GM12878 (cell line): ENCODE measurements around the gene LY9. TPM values are rescaled to one million over a fixed set of nuclear protein-coding genes. Genes with fewer than 3 reads are reported as not detected.

Experiments used
- ATAC-seq: fragments of 200-7000 bp; cut with Tn5 transposase; 3 replicates; pipeline ENCODE4 v1.9.1; 2020; ENCODE audit warnings: mild to moderate bottlenecking, moderate library complexity
- BruUV-seq: library from RNA; stranded (reverse); fragments of 400-500 nt; replicated peaks from 2 replicates; lab custom pipeline; 2021; lab: Mats Ljungman, UMichigan
- CTCF ChIA-PET: fragments of 300-600 bp; sonication (Branson Sonifier 250); formaldehyde crosslinking; extraction: SDS; loops from one replicate; lab custom pipeline; 2021; ENCODE audit warnings: inconsistent platforms; lab: Yijun Ruan, JAX
- POLR2A ChIA-PET: fragments of 350-600 bp; formaldehyde crosslinking; extraction: SDS; loops from one replicate; lab custom pipeline; 2021; ENCODE audit warnings: inconsistent platforms; lab: Charles Lee
- RAD21 ChIA-PET: fragments of 300-600 bp; sonication (Branson Sonifier 250); formaldehyde crosslinking; loops from one replicate; lab custom pipeline; 2023; ENCODE audit warnings: antibody characterized with exemption; ENCODE audit not compliant: unreplicated experiment; lab: Charles Lee
- SMC1A ChIA-PET: fragments of 300-600 bp; sonication (Branson Sonifier 250); formaldehyde crosslinking; loops from one replicate; lab custom pipeline; 2023; ENCODE audit not compliant: unreplicated experiment, uncharacterized antibody; lab: Charles Lee
- DNase-seq: peaks from one replicate; pipeline ENCODE4 v3.0.0-alpha.2; 2011; ENCODE audit warnings: low read depth, low spot score
- FAIRE-seq: peaks from 3 replicates; lab custom pipeline; 2011; peaks lifted over from hg19 to GRCh38; lab: Jason Lieb, UNC
- H2AFZ ChIP-seq: 2 replicates; pipeline ENCODE4 v1.6.0; 2011; ENCODE audit warnings: low read depth, low read length, control low read depth; ENCODE audit not compliant: control insufficient read depth
- H3K27ac ChIP-seq: 2 replicates; pipeline ENCODE4 v1.5.1; 2011; ENCODE audit warnings: control low read depth; ENCODE audit not compliant: control insufficient read depth, insufficient read depth
- H3K27me3 ChIP-seq, 2 experiments: replicated peaks in 1 of 2; 2 replicates each; pipeline versions ENCODE4 v1.6.0 to v1.6.1; 2011; ENCODE audit warnings: low read length in 1 of 2; ENCODE audit not compliant: control insufficient read depth in 2 of 2, insufficient read depth in 2 of 2
- H3K36me3 ChIP-seq, 2 experiments: 2 replicates each; pipeline ENCODE4 v1.5.1; 2011; ENCODE audit warnings: low read length in 1 of 2; ENCODE audit not compliant: control insufficient read depth in 2 of 2, insufficient read depth in 2 of 2
- H3K4me1 ChIP-seq: 2 replicates; pipeline ENCODE4 v1.6.1; 2011; ENCODE audit warnings: mild to moderate bottlenecking, low read length, moderate library complexity, mixed read lengths; ENCODE audit not compliant: control insufficient read depth, insufficient read depth
- H3K4me2 ChIP-seq: 2 replicates; pipeline ENCODE4 v1.6.0; 2011; ENCODE audit warnings: control low read depth; ENCODE audit not compliant: control insufficient read depth, insufficient read depth
- H3K4me3 ChIP-seq: fragments of 200-600 bp; sonication (generic); 2 replicates; pipeline ENCODE4 v1.5.1; 2016
- H3K79me2 ChIP-seq: 2 replicates; pipeline ENCODE4 v1.6.0; 2011; ENCODE audit warnings: low read length; ENCODE audit not compliant: control insufficient read depth, insufficient read depth
- H3K9ac ChIP-seq: 2 replicates; pipeline ENCODE4 v1.8.0; 2011; ENCODE audit warnings: low read length, control low read depth, mixed read lengths; ENCODE audit not compliant: control insufficient read depth, insufficient read depth
- H3K9me3 ChIP-seq: replicated peaks from 3 replicates; pipeline ENCODE4 v1.5.1; 2011; ENCODE audit warnings: mild to moderate bottlenecking, low read length; ENCODE audit not compliant: control insufficient read depth, insufficient read depth
- H4K20me1 ChIP-seq: 2 replicates; pipeline ENCODE4 v1.6.0; 2011; ENCODE audit not compliant: control insufficient read depth, insufficient read depth
- CHD2 ChIP-seq: IDR thresholded peaks from 2 replicates; pipeline ENCODE4 v1.6.1; 2011; ENCODE audit warnings: low read depth, low read length, improper control_type of control experiment, borderline replicate concordance
- CREM ChIP-seq: IDR thresholded peaks from 2 replicates; pipeline ENCODE4 v1.6.1; 2014; ENCODE audit warnings: antibody characterized with exemption, low read depth
- GABPA ChIP-seq: IDR thresholded peaks from 2 replicates; pipeline ENCODE4 v1.6.1; 2014; ENCODE audit warnings: antibody characterized with exemption, low read depth, mild to moderate bottlenecking, inconsistent platforms
- KLF5 ChIP-seq: fragments of 450-650 bp; IDR thresholded peaks from 2 replicates; pipeline ENCODE4 v1.6.1; 2014; ENCODE audit warnings: mild to moderate bottlenecking; ENCODE audit not compliant: partially characterized antibody
- MEF2A ChIP-seq: IDR thresholded peaks from 2 replicates; pipeline ENCODE4 v1.6.1; 2011; ENCODE audit warnings: low read depth, mild to moderate bottlenecking, low read length, moderate library complexity; ENCODE audit not compliant: insufficient read depth
- NFXL1 ChIP-seq: fragments of 450-650 bp; IDR thresholded peaks from 2 replicates; pipeline ENCODE4 v1.6.1; 2017; ENCODE audit warnings: antibody characterized with exemption, mild to moderate bottlenecking, borderline replicate concordance
- POLR2AphosphoS5 ChIP-seq: IDR thresholded peaks from 2 replicates; pipeline ENCODE4 v1.6.1; 2011; ENCODE audit warnings: mild to moderate bottlenecking, low read length, inconsistent platforms
- POU2F2 ChIP-seq: IDR thresholded peaks from 3 replicates; pipeline ENCODE4 v1.6.1; 2011; ENCODE audit warnings: low read depth, mild to moderate bottlenecking, low read length, borderline replicate concordance
- RCOR1 ChIP-seq: conservative IDR thresholded peaks from 2 replicates; pipeline ENCODE4 v1.6.1; 2012; ENCODE audit warnings: low read depth, low read length, improper control_type of control experiment
- SMAD1 ChIP-seq: fragments of 450-650 bp; IDR thresholded peaks from 2 replicates; pipeline ENCODE4 v1.6.1; 2018; ENCODE audit warnings: mild to moderate bottlenecking, low read depth; ENCODE audit not compliant: partially characterized antibody
- SREBF1 ChIP-seq: IDR thresholded peaks from 2 replicates; pipeline ENCODE4 v1.6.1; 2012; ENCODE audit warnings: mild to moderate bottlenecking, low read length
- ZNF622 ChIP-seq: fragments of 450-650 bp; IDR thresholded peaks from 2 replicates; pipeline ENCODE4 v1.6.1; 2017; ENCODE audit warnings: mild to moderate bottlenecking, inconsistent platforms
- WGBS: methylation state at CpG from one replicate; pipeline ENCODE4 v1.1.6; 2016; ENCODE audit warnings: low lambda C conversion rate; ENCODE audit not compliant: insufficient replicate concordance, insufficient coverage; ENCODE audit errors: missing lambda C conversion rate; 5-methylcytosine and 5-hydroxymethylcytosine counted together
- in situ Hi-C: fragments of 300-500 bp; cut with MboI; formaldehyde crosslinking; loops from 9 replicates; pipeline ENCODE4 v1.14.3; 2018; ENCODE audit warnings: mixed read lengths
- intact Hi-C: fragments of 100-400 bp; cut with micrococcal nuclease; formaldehyde crosslinking; loops from one replicate; pipeline ENCODE4 v1.14.2; 2022; ENCODE audit not compliant: unreplicated experiment
- polyA plus RNA-seq, 11 experiments: library from polyadenylated mRNA; depleted of rRNA in 4 of 11; unstranded in 6 of 11; stranded (reverse) in 5 of 11; fragments of >200 nt; fragmentation: Nextera tagmentation in 4 of 11; fragmentation: Illumina TruSeq in 1 of 11; extraction: Ambion mirVana in 4 of 11; extraction: Trizol in 1 of 11; gene quantifications; 1 replicate in 1 of 11; 2 replicates in 10 of 11; pipeline versions ENCODE4 v1.2.1 to v1.2.3, GENCODE V29; 2011 to 2016; ENCODE audit warnings: inconsistent platforms in 2 of 11, missing spikeins in 2 of 11, low read depth in 1 of 11
- total RNA-seq, 4 experiments: library from RNA; depleted of rRNA in 3 of 4; stranded (reverse); fragments of >200 nt in 3 of 4; fragmentation: Illumina TruSeq in 1 of 4; extraction: Trizol in 1 of 4; gene quantifications; 2 replicates each; pipeline versions ENCODE4 v1.2.1 to v1.2.3, GENCODE V29; 2013 to 2021
- TF ChIP-seq, protein P1 (sequence below): IDR thresholded peaks from 2 replicates; pipeline ENCODE4 v1.6.1; 2011; ENCODE audit warnings: low read depth, mild to moderate bottlenecking, low read length, moderate library complexity, borderline replicate concordance; ENCODE audit errors: extremely low read depth
- TF ChIP-seq, protein P2 (sequence below): IDR thresholded peaks from 2 replicates; pipeline ENCODE4 v1.6.1; 2012; ENCODE audit warnings: low read depth, low read length, improper control_type of control experiment
- TF ChIP-seq, protein P3 (sequence below): fragments of 450-650 bp; IDR thresholded peaks from 2 replicates; pipeline ENCODE4 v1.6.1; 2016; ENCODE audit warnings: mild to moderate bottlenecking
- TF ChIP-seq, protein P4 (sequence below): fragments of 450-650 bp; IDR thresholded peaks from 2 replicates; pipeline ENCODE4 v1.6.1; 2017; ENCODE audit warnings: mild to moderate bottlenecking

LY9 gene
- total and polyA plus RNA-seq, 10 of the 15 experiments (the other 5 are each of a cell fraction or from before 2014, with no cell fraction given): 2.7 to 12.5 (median 9.0) TPM

DNA sequence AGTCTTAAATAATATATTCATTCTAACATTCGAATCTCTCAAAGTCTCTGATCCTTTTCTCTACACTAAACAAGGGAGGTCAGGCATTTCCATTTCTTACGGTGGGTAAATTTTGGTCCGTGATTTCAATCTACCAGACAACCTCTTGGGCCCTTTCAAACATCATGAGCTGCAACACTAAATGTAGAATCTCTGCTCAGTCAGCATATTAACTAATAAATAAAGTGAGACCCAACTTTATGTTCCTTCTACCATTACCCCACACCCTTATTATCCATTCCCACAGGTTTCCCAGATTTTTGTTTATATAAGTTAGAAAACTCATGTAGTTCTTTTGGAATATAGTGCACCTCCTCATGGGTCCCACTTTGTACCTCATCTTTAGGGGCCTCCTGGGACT is 32.0 kb upstream of the LY9 start (continued):
- TF ChIP-seq GABPA (no peak), MEF2A (no peak)

DNA sequence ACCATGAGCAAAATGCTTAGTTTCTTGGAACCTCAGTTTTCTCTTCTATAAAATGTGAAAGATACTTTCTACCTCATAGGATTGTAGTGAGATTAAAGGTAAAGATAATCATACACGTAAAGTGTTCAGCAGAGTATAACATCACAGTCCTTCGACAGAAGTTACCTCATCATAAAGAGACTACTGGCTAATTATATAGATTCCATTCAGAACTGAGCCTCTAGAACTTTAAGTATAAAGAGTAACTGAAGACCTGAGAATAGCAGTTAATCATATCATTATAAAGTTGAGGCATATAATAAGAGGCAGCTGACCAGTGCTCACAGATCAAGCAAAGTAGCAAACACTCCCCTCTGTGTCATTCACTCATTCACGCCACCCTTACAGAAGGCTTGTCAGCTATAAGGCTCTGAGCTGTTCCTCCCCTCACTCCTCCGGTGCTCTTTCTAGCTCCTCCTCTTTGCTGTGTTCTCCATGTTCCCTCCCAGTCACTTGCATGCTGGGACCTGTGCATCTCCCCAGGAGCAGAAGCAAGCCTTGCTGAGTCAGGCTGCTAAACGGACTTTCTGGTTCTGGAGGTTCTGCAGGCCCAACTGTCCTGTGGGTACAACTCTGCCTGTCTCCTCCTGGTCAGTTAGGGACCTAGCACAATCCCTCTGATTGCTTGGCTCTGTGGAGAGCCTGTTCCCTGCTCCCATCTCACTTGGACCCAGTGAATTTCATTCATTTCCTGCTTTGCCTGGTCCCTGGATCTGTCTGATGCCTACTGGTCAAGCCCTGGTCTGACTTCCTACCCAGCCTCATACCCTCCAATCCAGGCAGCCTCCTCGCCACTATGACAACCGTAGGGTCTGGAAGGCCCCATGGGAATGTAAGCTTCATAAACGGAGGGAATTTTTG is 28.3 kb upstream of the LY9 start:
- peak; percentile 23 for FAIRE-seq
- peak overlapping the region; percentile 89 for H3K27ac ChIP-seq
- no peak for TF ChIP-seq NFXL1
- TF ChIP-seq KLF5: no peak
- TF ChIP-seq RCOR1: no peak
- TF ChIP-seq POU2F2: peak; percentile 60; the same call in 1 of the 3 replicates
- TF ChIP-seq, protein P1, sequence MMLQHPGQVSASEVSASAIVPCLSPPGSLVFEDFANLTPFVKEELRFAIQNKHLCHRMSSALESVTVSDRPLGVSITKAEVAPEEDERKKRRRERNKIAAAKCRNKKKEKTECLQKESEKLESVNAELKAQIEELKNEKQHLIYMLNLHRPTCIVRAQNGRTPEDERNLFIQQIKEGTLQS: no peak
- peak; percentile 81 for TF ChIP-seq POLR2AphosphoS5
- TF ChIP-seq, protein P2, sequence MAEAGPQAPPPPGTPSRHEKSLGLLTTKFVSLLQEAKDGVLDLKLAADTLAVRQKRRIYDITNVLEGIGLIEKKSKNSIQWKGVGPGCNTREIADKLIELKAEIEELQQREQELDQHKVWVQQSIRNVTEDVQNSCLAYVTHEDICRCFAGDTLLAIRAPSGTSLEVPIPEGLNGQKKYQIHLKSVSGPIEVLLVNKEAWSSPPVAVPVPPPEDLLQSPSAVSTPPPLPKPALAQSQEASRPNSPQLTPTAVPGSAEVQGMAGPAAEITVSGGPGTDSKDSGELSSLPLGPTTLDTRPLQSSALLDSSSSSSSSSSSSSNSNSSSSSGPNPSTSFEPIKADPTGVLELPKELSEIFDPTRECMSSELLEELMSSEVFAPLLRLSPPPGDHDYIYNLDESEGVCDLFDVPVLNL: no peak
- TF ChIP-seq, protein P3, sequence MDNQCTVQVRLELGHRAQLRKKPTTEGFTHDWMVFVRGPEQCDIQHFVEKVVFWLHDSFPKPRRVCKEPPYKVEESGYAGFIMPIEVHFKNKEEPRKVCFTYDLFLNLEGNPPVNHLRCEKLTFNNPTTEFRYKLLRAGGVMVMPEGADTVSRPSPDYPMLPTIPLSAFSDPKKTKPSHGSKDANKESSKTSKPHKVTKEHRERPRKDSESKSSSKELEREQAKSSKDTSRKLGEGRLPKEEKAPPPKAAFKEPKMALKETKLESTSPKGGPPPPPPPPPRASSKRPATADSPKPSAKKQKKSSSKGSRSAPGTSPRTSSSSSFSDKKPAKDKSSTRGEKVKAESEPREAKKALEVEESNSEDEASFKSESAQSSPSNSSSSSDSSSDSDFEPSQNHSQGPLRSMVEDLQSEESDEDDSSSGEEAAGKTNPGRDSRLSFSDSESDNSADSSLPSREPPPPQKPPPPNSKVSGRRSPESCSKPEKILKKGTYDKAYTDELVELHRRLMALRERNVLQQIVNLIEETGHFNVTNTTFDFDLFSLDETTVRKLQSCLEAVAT: peak; percentile 70
- no peak for TF ChIP-seq ZNF622
- peak; percentile 32 for TF ChIP-seq CREM
- peak; percentile 16 for TF ChIP-seq SMAD1
- no peak for TF ChIP-seq CHD2
- TF ChIP-seq SREBF1: no peak
- TF ChIP-seq, protein P4, sequence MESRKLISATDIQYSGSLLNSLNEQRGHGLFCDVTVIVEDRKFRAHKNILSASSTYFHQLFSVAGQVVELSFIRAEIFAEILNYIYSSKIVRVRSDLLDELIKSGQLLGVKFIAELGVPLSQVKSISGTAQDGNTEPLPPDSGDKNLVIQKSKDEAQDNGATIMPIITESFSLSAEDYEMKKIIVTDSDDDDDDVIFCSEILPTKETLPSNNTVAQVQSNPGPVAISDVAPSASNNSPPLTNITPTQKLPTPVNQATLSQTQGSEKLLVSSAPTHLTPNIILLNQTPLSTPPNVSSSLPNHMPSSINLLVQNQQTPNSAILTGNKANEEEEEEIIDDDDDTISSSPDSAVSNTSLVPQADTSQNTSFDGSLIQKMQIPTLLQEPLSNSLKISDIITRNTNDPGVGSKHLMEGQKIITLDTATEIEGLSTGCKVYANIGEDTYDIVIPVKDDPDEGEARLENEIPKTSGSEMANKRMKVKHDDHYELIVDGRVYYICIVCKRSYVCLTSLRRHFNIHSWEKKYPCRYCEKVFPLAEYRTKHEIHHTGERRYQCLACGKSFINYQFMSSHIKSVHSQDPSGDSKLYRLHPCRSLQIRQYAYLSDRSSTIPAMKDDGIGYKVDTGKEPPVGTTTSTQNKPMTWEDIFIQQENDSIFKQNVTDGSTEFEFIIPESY: no peak

More for the DNA sequence above, 28.3 kb upstream of the LY9 start:
- intact Hi-C loops: loop anchor here (1.0 kb wide), 3 partner anchors 23 to 86 kb away; no protein-coding TSS in a partner anchor
- BruUV-seq: TSS peak; percentile 68
- H3K4me1 ChIP-seq: peaks cover 22% of the 10 kb centered on the region
- H3K79me2 ChIP-seq: peaks cover 3% of the 10 kb centered on the region
- H3K4me2 ChIP-seq: peak overlapping the region; percentile 89
- ATAC-seq (peak; percentile 87), DNase-seq (peak; percentile 60)
- WGBS: under 1% methylated on average over 8 of the region's 8 CpGs
- H3K9ac ChIP-seq: peak overlapping the region; percentile 88
- H3K4me3 ChIP-seq: peak overlapping the region; percentile 59
- SMC1A ChIA-PET: interaction anchor here (0.7 to 15.6 kb wide), 31 partner anchors 9 to 230 kb away, joined by 3 to 447 read pairs (median 8); partner anchors contain the start of genes CD48, ITLN2, LY9 and SLAMF7
- peak overlapping the region; percentile 86 for H2AFZ ChIP-seq
- no peaks in the 10 kb centered on the region for H4K20me1 ChIP-seq
- no peaks in the 10 kb centered on the region; the same call in 1 of the 3 replicates for H3K9me3 ChIP-seq
- no peaks in the 10 kb centered on the region for H3K36me3 ChIP-seq
- POLR2A ChIA-PET: interaction anchor here (0.5 to 4.4 kb wide), 24 partner anchors 10 to 248 kb away, joined by 3 to 54 read pairs (median 8); partner anchors contain the start of genes CD48, LY9 and SLAMF7
- RAD21 ChIA-PET: interaction anchor here (0.6 to 7.7 kb wide), 43 partner anchors 9 to 365 kb away, joined by 3 to 151 read pairs (median 7); partner anchors contain the start of genes CD244, CD48, ITLN2 and LY9
- in situ Hi-C loops: loop anchor here (5.0 kb wide), 2 partner anchors 40 to 85 kb away; no protein-coding TSS in a partner anchor
- H3K27me3 ChIP-seq: no peaks in the 10 kb centered on the region
- CTCF ChIA-PET: interaction anchor here (0.7 to 8.1 kb wide), 40 partner anchors 10 to 475 kb away, joined by 3 to 234 read pairs (median 8); partner anchors contain the start of genes CD244, ITLN2, LY9 and SLAMF7
